Nephron progenitor cell (in vitro differentiated cells): ENCODE measurements around the gene ZDHHC14.

Source experiments
- DNase-seq: peaks from one replicate; pipeline ENCODE4 v3.0.0; 2021
- H3K27ac Mint-ChIP-seq: 2 replicates; pipeline ENCODE4 v1.8.0; 2021; ENCODE audit warnings: mild to moderate bottlenecking, moderate library complexity, mixed read lengths
- H3K27me3 Mint-ChIP-seq: 2 replicates; pipeline ENCODE4 v1.8.0; 2021; ENCODE audit warnings: mild to moderate bottlenecking, low read depth, mixed read lengths; ENCODE audit not compliant: poor library complexity
- H3K36me3 Mint-ChIP-seq: 2 replicates; pipeline ENCODE4 v1.8.0; 2021; ENCODE audit warnings: low read depth, mixed read lengths
- H3K4me1 Mint-ChIP-seq: 2 replicates; pipeline ENCODE4 v1.8.0; 2021; ENCODE audit warnings: mixed read lengths
- H3K4me3 Mint-ChIP-seq: 2 replicates; pipeline ENCODE4 v1.8.0; 2021; ENCODE audit warnings: mild to moderate bottlenecking, moderate library complexity, mixed read lengths
- H3K9me3 Mint-ChIP-seq: 2 replicates; pipeline ENCODE4 v1.8.0; 2021; ENCODE audit warnings: mild to moderate bottlenecking, moderate library complexity, mixed read lengths
- TF ChIP-seq, protein P1 (sequence below): fragments of 200-600 bp; sonication (generic); IDR thresholded peaks from 2 replicates; pipeline ENCODE4 v1.5.0; 2021; ENCODE audit warnings: antibody characterized with exemption

ZDHHC14 gene

DNA sequence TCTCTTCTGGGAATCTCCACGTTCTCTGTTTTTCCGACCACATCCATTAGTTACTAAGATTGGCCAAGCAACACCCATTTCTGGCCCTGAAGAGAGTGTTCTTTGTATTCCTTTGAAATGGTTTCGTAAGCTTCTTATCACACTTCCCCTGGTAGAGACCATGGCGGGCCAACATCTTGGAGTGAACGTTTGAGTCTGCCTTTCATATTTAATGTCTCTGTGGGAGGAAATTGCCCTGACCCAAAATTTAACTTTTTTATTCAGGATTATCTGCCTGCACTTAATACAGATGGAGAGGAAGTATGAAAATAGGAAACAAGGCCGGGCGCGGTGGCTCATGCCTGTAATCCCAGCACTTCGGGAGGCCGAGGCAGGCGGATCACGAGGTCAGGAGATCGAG, 265.0 kb downstream of the ZDHHC14 start:
- no peak for DNase-seq
- TF ChIP-seq, protein P1, sequence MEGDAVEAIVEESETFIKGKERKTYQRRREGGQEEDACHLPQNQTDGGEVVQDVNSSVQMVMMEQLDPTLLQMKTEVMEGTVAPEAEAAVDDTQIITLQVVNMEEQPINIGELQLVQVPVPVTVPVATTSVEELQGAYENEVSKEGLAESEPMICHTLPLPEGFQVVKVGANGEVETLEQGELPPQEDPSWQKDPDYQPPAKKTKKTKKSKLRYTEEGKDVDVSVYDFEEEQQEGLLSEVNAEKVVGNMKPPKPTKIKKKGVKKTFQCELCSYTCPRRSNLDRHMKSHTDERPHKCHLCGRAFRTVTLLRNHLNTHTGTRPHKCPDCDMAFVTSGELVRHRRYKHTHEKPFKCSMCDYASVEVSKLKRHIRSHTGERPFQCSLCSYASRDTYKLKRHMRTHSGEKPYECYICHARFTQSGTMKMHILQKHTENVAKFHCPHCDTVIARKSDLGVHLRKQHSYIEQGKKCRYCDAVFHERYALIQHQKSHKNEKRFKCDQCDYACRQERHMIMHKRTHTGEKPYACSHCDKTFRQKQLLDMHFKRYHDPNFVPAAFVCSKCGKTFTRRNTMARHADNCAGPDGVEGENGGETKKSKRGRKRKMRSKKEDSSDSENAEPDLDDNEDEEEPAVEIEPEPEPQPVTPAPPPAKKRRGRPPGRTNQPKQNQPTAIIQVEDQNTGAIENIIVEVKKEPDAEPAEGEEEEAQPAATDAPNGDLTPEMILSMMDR: no peak
- H3K4me1 Mint-ChIP-seq: peaks cover 30% of the 10 kb centered on the region
- no peaks in the 10 kb centered on the region for H3K36me3 Mint-ChIP-seq
- H3K27me3 Mint-ChIP-seq: peaks cover 3% of the 10 kb centered on the region
- H3K4me3 Mint-ChIP-seq: no peak overlapping the region
- no peaks in the 10 kb centered on the region for H3K9me3 Mint-ChIP-seq
- no peak overlapping the region for H3K27ac Mint-ChIP-seq

DNA sequence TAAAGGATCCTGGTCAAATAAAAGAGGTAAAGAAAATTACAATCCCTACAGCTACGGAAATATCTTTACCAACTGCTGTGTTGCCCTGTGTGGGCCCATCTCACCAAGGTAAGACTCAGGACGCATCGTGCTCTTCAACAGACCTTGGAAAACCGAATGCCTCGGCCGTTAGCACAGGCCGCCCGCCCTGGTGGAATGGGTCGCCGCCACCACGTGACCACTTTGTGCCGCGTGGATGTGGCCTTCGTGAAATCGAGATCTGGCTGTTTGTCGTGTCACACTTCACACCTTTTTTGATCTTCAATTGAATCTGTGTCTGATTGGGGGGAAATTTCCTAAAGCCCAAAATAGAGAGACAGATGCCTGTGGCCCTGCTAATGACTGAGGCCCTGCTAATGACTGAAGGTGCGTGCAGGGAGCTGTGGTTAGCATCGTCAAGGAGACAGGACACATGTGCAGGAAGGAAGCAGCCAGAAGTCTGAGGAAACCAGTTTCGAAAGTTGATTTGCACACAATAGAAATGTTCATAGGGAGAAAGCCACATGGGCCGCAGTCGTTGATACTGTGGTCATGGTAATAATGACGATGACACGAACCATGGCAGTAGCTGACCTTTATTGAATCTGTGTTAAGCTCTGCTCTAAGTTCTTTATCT, 266.4 kb downstream of the ZDHHC14 start:
- peaks cover 4% of the 10 kb centered on the region for H3K27me3 Mint-ChIP-seq
- H3K9me3 Mint-ChIP-seq: no peaks in the 10 kb centered on the region
- DNase-seq: no peak
- no peak overlapping the region for H3K27ac Mint-ChIP-seq
- H3K36me3 Mint-ChIP-seq: no peaks in the 10 kb centered on the region
- no peak overlapping the region for H3K4me3 Mint-ChIP-seq
- peaks cover 37% of the 10 kb centered on the region for H3K4me1 Mint-ChIP-seq
- TF ChIP-seq, protein P1: no peak

DNA sequence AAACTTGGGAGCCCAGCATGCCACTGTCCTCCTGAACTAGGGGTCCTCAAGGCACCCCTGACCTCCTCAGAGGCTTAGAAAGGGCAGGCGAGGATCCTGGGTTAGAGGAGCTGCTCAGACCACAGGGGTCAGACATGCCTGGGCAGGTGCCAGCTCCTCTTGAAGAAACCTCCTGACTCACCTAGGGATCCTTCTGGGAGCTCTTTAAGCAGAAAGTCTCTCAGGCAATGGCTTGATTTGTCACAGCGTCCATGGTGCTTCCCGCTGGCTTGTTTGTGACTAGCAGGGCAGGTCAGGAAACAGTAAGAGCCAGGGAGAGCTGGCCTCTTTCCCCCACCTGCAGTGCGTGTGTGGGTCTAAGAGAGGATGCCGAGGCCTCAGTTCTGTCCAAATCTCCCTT, 267.6 kb downstream of the ZDHHC14 start:
- Mint-ChIP-seq H3K4me3 (no peak overlapping the region), H3K27me3 (peaks cover 5% of the 10 kb centered on the region), H3K4me1 (peaks cover 47% of the 10 kb centered on the region), H3K36me3 (no peaks in the 10 kb centered on the region), H3K9me3 (no peaks in the 10 kb centered on the region), H3K27ac (no peak overlapping the region)
- TF ChIP-seq, protein P1: no peak
- DNase-seq: no peak

DNA sequence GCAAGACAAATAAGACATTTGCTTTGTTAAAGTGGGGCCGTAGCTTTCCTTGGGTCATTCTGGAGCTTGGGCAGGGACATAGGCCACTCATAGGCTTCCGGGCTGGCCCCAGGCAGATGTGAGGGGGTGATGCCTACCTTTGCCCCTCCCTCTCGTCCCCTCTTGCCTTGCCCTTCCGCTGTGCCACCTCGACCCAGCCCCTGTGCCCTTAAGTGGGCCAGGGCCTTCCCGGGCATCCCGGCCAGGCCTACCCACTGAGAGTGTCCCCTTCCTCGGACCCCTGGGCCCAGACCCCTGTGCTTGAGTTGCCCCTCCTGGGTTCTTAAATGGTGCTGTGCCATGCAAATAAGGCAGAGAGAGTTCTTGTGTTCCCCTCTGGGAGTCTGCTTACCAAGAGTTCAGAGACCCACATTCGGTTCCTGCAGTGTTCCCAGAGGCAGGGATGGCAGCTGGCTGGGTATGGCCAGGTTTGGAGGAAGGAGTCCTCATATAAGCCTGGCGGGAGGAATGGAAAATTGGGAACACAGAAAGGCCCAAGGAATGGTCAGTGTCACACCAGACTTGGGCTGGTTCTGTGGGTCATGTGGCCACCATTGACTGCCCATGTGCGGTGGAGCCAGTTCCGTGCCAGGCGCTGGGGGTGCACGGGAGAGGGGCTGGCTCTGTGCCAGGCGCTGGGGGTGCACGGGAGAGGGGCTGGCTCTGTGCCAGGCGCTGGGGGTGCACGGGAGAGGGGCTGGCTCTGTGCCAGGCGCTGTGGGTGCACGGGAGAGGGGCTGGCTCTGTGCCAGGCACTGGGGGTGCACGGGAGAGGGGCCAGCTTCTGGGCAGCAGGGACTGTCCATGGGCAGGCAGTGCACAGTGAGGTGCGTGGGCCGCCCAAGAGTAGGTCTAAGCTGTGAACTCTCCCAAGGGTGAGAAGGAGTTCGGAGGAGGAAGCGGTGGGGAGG, 268.6 kb downstream of the ZDHHC14 start:
- no peak overlapping the region for H3K27ac Mint-ChIP-seq
- no peaks in the 10 kb centered on the region for H3K36me3 Mint-ChIP-seq
- TF ChIP-seq, protein P1: no peak
- H3K4me1 Mint-ChIP-seq: peaks cover 47% of the 10 kb centered on the region
- H3K4me3 Mint-ChIP-seq: no peak overlapping the region
- no peak for DNase-seq
- peaks cover 5% of the 10 kb centered on the region for H3K27me3 Mint-ChIP-seq
- no peaks in the 10 kb centered on the region for H3K9me3 Mint-ChIP-seq

DNA sequence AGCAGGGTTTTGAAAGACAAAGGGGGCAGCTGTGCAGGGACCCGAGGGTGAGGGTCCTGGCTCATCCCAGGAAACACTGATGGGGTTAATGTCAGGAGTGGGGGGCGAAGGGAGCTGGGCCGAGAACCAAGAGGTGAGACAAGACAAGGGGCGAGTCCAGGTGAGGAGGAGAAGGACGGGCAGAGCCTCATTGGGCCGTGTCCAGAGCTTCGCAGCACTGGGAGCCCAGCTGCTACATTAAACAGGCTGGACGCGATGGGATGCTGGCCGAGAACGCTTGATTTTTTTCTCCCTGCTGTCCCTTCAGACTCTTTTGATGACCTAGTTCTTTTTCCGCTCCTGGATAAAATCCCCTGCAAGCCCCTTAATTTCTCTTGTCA, 269.3 kb downstream of the ZDHHC14 start:
- TF ChIP-seq, protein P1: no peak

More for the DNA sequence above, 269.3 kb downstream of the ZDHHC14 start:
- peaks cover 47% of the 10 kb centered on the region for H3K4me1 Mint-ChIP-seq
- H3K27me3 Mint-ChIP-seq: peaks cover 5% of the 10 kb centered on the region
- no peak for DNase-seq
- no peak overlapping the region for H3K4me3 Mint-ChIP-seq
- H3K27ac Mint-ChIP-seq: no peak overlapping the region
- H3K36me3 Mint-ChIP-seq: no peaks in the 10 kb centered on the region
- no peaks in the 10 kb centered on the region for H3K9me3 Mint-ChIP-seq
